GM19025 (cell line): ENCODE results near the gene TBXAS1.
A peak's percentile ranks its signal among the peaks of the same experiment; 100 is the strongest.

ENCODE experiments used
- ATAC-seq: cut with Tn5 transposase; IDR thresholded peaks from one replicate; pipeline ENCODE4 v1.9.1; 2021; ENCODE audit warnings: mild to moderate bottlenecking, low read depth, moderate library complexity; ENCODE audit not compliant: unreplicated experiment

Gene TBXAS1

GRCh38 chr7:140059273-140060242 is 230.5 kb downstream of the TBXAS1 start:
- ATAC-seq, result no peak

DNA sequence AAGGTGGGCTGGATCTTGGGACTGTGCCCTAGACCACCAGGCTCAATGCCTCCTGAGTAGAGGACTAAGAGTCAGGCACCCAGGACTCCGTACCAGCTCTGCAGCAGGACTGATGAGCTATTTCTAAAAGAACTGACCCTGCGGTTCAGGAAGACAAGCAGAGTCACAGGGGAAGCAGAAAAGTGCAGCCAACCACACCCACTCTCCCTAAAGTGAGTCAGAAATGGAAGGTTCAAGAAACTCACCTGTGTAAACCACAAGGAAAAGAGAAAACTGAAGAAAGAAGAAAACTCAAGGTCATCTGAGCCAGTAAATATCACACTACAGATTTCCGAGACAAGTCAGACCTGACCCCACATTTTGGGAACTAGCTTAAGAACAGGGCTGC is 231.2 kb downstream of the TBXAS1 start:
- ATAC-seq, result no peak

DNA sequence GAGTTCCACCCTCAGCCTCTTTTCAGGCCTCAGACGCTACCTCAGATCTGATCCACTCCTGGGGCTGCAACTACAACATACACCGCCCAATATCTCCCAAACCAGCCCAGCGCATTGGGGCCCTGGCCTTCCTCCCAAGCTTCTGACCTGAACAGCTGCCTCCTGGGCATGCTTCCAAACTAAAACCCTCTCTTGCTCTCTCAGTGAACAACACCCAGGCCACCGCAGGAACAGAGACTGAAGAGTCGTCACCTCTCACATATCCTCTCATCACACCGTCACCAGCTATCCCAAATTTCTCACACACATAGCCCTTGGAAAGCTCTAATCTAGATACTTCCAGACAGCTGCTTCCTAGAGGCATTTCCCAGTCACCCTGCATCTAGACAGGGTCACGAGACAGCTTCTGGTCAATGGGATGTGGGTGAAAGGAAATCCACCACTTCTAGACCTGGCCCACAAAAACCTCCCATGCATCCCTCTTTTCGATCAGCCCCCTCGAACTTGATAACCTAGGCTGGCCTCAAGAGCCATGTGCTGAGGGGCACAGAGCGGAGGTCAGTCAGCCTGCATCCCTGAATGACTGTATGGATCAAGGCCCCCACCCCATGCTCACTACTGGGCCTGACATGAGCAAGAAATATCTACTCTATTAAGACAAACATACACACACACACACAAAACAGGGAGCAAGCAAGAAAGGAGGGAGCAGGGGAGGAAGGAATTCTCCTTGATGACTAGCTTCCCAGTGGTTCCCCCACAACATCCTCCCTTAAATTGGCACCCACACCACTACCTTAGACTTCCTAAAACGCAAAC is 231.9 kb downstream of the TBXAS1 start:
- no peak for ATAC-seq

DNA sequence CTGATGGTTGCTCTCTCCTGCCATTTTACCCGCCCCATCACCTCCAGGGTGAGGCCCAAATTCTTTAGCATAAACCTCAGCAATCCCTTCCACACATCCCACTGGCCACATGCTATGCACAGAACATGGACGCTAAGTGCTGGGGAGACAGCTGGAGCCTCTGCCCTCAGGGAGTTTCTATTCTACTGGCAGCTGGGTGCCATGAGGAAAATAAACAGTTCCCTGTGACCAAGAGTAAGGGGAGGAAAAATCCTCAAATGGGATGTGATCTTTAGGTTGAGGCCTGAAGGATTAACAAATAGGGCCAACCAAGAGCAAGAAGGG is 232.5 kb downstream of the TBXAS1 start:
- ATAC-seq, result no peak

DNA sequence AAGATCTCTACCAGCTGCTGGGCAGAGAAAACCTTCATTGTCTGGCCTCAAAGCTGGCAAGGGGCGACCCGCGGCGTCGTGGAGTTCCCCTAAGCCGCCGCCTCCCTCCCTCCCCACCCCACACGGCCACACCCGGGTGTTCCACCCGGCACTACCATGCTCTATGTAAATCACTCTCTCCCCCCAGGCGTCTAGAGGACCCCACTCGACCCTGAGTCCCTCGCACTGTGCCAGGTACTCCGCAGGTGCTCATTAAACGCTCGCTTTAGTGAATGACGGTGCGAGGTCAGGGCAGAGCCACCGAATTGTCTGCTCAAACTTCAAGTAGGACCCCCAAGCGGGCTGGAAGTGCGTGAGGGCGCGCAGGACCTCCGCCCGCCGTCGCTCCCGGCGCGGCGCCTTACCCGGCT is 233.1 kb downstream of the TBXAS1 start:
- peak; percentile 33 for ATAC-seq

GRCh38 chr7:140062528-140063299 is 233.7 kb downstream of the TBXAS1 start, which contains the start of gene PARP12:
Gene PARP12, minus strand, starts transcription at chr7:140062951. Its CDS starts 104 bp downstream, at chr7:140062847.
- ATAC-seq, result peak; percentile 87

- no peak for ATAC-seq
Observed at GRCh38 chr7:140067052-140067451, 238.0 kb downstream of the TBXAS1 start.

DNA sequence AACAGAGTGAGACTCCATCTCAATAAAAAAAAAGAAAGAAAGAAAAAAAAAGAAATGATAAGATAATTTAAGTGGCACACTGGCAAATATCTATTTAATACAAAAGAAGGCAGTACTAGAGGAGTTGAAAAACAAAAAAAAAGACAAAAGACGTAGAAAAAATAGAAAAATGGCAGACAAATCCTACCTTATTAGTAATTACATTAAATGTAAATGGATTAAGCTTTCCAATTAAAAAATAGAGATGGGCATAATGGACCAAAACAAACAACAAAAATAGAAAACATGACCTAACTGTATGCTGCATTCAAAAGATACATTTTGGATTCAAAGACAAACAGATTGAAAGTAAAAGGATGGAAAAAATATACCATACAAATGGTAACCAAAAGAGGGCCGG is 239.0 kb downstream of the TBXAS1 start:
- no peak for ATAC-seq

GRCh38 chr7:140069298-140069949 is 240.4 kb downstream of the TBXAS1 start:
- no peak for ATAC-seq
